Endothelial cell of umbilical vein (primary cell): Measurements from ENCODE around the gene GTF2F1. TPM values are rescaled to one million over a fixed set of nuclear protein-coding genes. Genes with fewer than 3 reads are reported as not detected.

Source experiments
- BruUV-seq: library from RNA; stranded (reverse); fragments of 400-500 nt; replicated peaks from 2 replicates; lab custom pipeline; 2021; lab: Mats Ljungman, UMichigan
- CTCF ChIA-PET: fragments of 300-600, 350-600 bp; sonication (Branson Sonifier 250); formaldehyde crosslinking; loops from one replicate; lab custom pipeline; 2021; ENCODE audit warnings: antibody characterized with exemption, inconsistent platforms; lab: Charles Lee
- POLR2A ChIA-PET: fragments of 300-600, 350-600 bp; sonication (Branson Sonifier 250); formaldehyde crosslinking; loops from one replicate; lab custom pipeline; 2021; ENCODE audit warnings: antibody characterized with exemption, inconsistent platforms; lab: Charles Lee
- DNase-seq: peaks from one replicate; pipeline ENCODE4 v3.0.0-alpha.2; 2011; ENCODE audit warnings: low read depth, low spot score
- FAIRE-seq: peaks from 2 replicates; lab custom pipeline; 2011; peaks lifted over from hg19 to GRCh38; lab: Jason Lieb, UNC
- H2AFZ ChIP-seq: 2 replicates; pipeline ENCODE4 v1.6.0; 2012; ENCODE audit warnings: low read depth, low read length, control low read depth, inconsistent platforms
- H3K27ac ChIP-seq: 2 replicates; pipeline ENCODE4 v1.5.1; 2011; ENCODE audit warnings: low read depth, mild to moderate bottlenecking, control low read depth, low read length, moderate library complexity; ENCODE audit not compliant: insufficient read depth
- H3K27me3 ChIP-seq, 2 experiments: 2 replicates each; pipeline versions ENCODE4 v1.6.0 to v1.6.1; 2011; ENCODE audit warnings: low read length in 2 of 2, mixed read lengths in 1 of 2; ENCODE audit not compliant: control insufficient read depth in 2 of 2, insufficient read depth in 2 of 2
- H3K36me3 ChIP-seq, 2 experiments: 2 replicates in 1 of 2; 3 replicates in 1 of 2; pipeline ENCODE4 v1.5.1; 2011; ENCODE audit warnings: low read length in 2 of 2, mild to moderate bottlenecking in 1 of 2, moderate library complexity in 1 of 2; ENCODE audit not compliant: control insufficient read depth in 2 of 2, insufficient read depth in 2 of 2; ENCODE audit errors: extremely low read depth in 1 of 2
- H3K4me1 ChIP-seq: 3 replicates; pipeline ENCODE4 v1.5.1; 2011; ENCODE audit warnings: mild to moderate bottlenecking, low read length; ENCODE audit not compliant: control insufficient read depth, insufficient read depth; ENCODE audit errors: extremely low read depth
- H3K4me2 ChIP-seq: 2 replicates; pipeline ENCODE4 v1.6.1; 2011; ENCODE audit warnings: low read length, control low read depth, mixed read lengths; ENCODE audit not compliant: insufficient read depth
- H3K4me3 ChIP-seq, 3 experiments: fragments of 200-600 bp in 1 of 3; sonication (generic), shearing (Covaris generic) in 1 of 3; replicated peaks in 1 of 3; 2 replicates each; pipeline ENCODE4 v1.5.1; 2011 to 2016; ENCODE audit warnings: control low read depth in 3 of 3, low read length in 3 of 3, mild to moderate bottlenecking in 2 of 3, inconsistent platforms in 1 of 3, low read depth in 1 of 3, moderate library complexity in 1 of 3; ENCODE audit not compliant: insufficient read depth in 1 of 3
- H3K79me2 ChIP-seq: 2 replicates; pipeline ENCODE4 v1.6.0; 2012; ENCODE audit warnings: low read length, inconsistent platforms; ENCODE audit not compliant: control insufficient read depth, insufficient read depth
- H3K9ac ChIP-seq: replicated peaks from 2 replicates; pipeline ENCODE3; 2011; ENCODE audit warnings: low read length, control low read depth; ENCODE audit not compliant: insufficient read depth; ENCODE audit errors: extremely low read depth
- H3K9me1 ChIP-seq: replicated peaks from 3 replicates; pipeline ENCODE4 v1.6.0; 2011; ENCODE audit warnings: mild to moderate bottlenecking, low read length; ENCODE audit not compliant: control insufficient read depth, insufficient read depth; ENCODE audit errors: extremely low read depth
- H3K9me3 ChIP-seq: replicated peaks from 2 replicates; pipeline ENCODE4 v1.5.1; 2012; ENCODE audit warnings: low read length, inconsistent platforms; ENCODE audit not compliant: control insufficient read depth, insufficient read depth
- H4K20me1 ChIP-seq: replicated peaks from 2 replicates; pipeline ENCODE3; 2011; ENCODE audit warnings: mild to moderate bottlenecking, low read length; ENCODE audit not compliant: control insufficient read depth, insufficient read depth; ENCODE audit errors: extremely low read depth
- CTCF ChIP-seq, 2 donors: IDR thresholded peaks; 1 replicate in 1 of 2; 2 replicates in 1 of 2; pipeline ENCODE4 v1.5.1; 2011; ENCODE audit warnings: low read length in 2 of 2, mild to moderate bottlenecking in 2 of 2, moderate library complexity in 2 of 2, control low read depth in 1 of 2, inconsistent platforms in 1 of 2, low read depth in 1 of 2; ENCODE audit not compliant: insufficient read depth in 1 of 2; ENCODE audit errors: extremely low read depth in 1 of 2
- dilution Hi-C: fragments of 300-500 bp; cut with MboI; formaldehyde crosslinking; loops from one replicate; pipeline ENCODE4 v1.15.0; 2019; ENCODE audit warnings: low sequenced_read_pairs; ENCODE audit not compliant: extremely low pct_ligation_motif_present
- intact Hi-C: fragments of 100-400 bp; cut with micrococcal nuclease; formaldehyde crosslinking; loops from one replicate; pipeline ENCODE4 v1.10.0; 2022
- polyA plus RNA-seq, 4 experiments: library from polyadenylated mRNA; depleted of rRNA in 3 of 4; stranded (reverse) in 3 of 4; unstranded in 1 of 4; fragments of >200 nt; gene quantifications; 2 replicates each; pipeline versions ENCODE4 v1.2.1 to v1.2.3, GENCODE V29; 2011 to 2012; ENCODE audit warnings: missing spikeins in 1 of 4
- total RNA-seq: library from RNA; stranded (reverse); gene quantifications from 2 replicates; pipeline ENCODE4 v1.2.3, GENCODE V29; 2021

The GTF2F1 gene
- total and polyA plus RNA-seq, 2 donors (not counting 3 experiments of a cell fraction or from before 2014, with no cell fraction given), result 44.8 to 56.4 TPM

GRCh38 chr19:6374161-6374709 lies 18.7 kb downstream of the GTF2F1 start:
- dilution Hi-C loops, result no loop called here
- POLR2A ChIA-PET, result no interaction called here

More at GRCh38 chr19:6374161-6374709, 18.7 kb downstream of the GTF2F1 start:
- Histone ChIP-seq H3K27me3 (no peaks in the 10 kb centered on the region), H3K9ac (no peak overlapping the region), H4K20me1 (no peaks in the 10 kb centered on the region), H3K9me3 (no peaks in the 10 kb centered on the region), H3K4me3 (no peak overlapping the region), H2AFZ (no peak overlapping the region), H3K36me3 (peaks cover 0 to 1% of the 10 kb centered on the region in 2 experiments), H3K27ac (no peak overlapping the region), H3K4me1 (peaks cover 2% of the 10 kb centered on the region), H3K79me2 (no peaks in the 10 kb centered on the region), H3K9me1 (no peaks in the 10 kb centered on the region), H3K4me2 (no peak overlapping the region)
- TF ChIP-seq CTCF (IDR thresholded peaks at IDR 0.05; ENCODE audit: extremely low read depth in 1 of 2, insufficient read depth in 1 of 2, low read depth in 1 of 2, low read length in 2 of 2), result no peak
- FAIRE-seq, result no peak
- no peak for DNase-seq
- intact Hi-C loops, result loop anchor here (5.0 kb wide), 1 partner anchor 363 kb away; the partner anchor contains the start of genes GPR108 and TRIP10
- CTCF ChIA-PET, result interaction anchor here (1.2 kb wide), 1 partner anchor 174 kb away, joined by 3 read pairs; no protein-coding TSS in a partner anchor
- no TSS peak for BruUV-seq
